ENCODE measurements around the gene IPO9. TPM values are rescaled to one million over a fixed set of nuclear protein-coding genes. Genes with fewer than 3 reads are reported as not detected.
A peak's percentile ranks its signal among the peaks of the same experiment; 100 is the strongest.

IPO9 gene
- total RNA-seq, 4 donors from 2014 or later, result 7.2 to 16.3 (median 10.3) TPM

GRCh38 chr1:201903135-201903534 lies 74.2 kb downstream of the IPO9 start:
- DNase-seq (peak in 1 of 2 donors; percentile 51), ATAC-seq (peak; percentile 47 to 51)
- Histone ChIP-seq H3K36me3 (no peaks in the 10 kb centered on the region), H3K27ac (peak overlapping the region; percentile 51 to 75 (median 72)), H3K4me1 (peaks cover 24 to 31% of the 10 kb centered on the region in 2 donors), H3K27me3 (no peaks in the 10 kb centered on the region), H3K4me3 (no peak overlapping the region), H3K9me3 (no peaks in the 10 kb centered on the region)
- in situ Hi-C loops (cut with MboI; ENCODE audit: low sequenced_read_pairs in 4 of 4) (no loop called here), intact Hi-C loops (cut with DNase I; ENCODE audit: low total_unique reads) (no loop called here)
- TF ChIP-seq POLR2A (IDR thresholded peaks at IDR 0.05) (no peak), CTCF (IDR thresholded peaks at IDR 0.05 in 4 of 5, conservative IDR thresholded peaks at IDR 0.05 in 1 of 5) (no peak)

- intact Hi-C loops (cut with DNase I; ENCODE audit: low total_unique reads), result no loop called here
- ATAC-seq, result peak; percentile 30 to 49
- Histone ChIP-seq H3K27me3 (no peaks in the 10 kb centered on the region), H3K4me3 (no peak overlapping the region), H3K9me3 (no peaks in the 10 kb centered on the region), H3K27ac (peak overlapping the region; percentile 51 to 75 (median 72)), H3K4me1 (peaks cover 24 to 41% of the 10 kb centered on the region in 2 donors), H3K36me3 (no peaks in the 10 kb centered on the region)
- DNase-seq, result no peak
- in situ Hi-C loops (cut with MboI; ENCODE audit: low sequenced_read_pairs in 4 of 4), result no loop called here
- TF ChIP-seq CTCF (IDR thresholded peaks at IDR 0.05 in 4 of 5, conservative IDR thresholded peaks at IDR 0.05 in 1 of 5) (no peak), POLR2A (IDR thresholded peaks at IDR 0.05) (no peak)
Observed at GRCh38 chr1:201904579-201904978, 75.6 kb downstream of the IPO9 start.

GRCh38 chr1:201905234-201905890 lies 76.4 kb downstream of the IPO9 start:
- Histone ChIP-seq H3K9me3 (no peaks in the 10 kb centered on the region), H3K27ac (peak overlapping the region; percentile 51 to 75 (median 72)), H3K4me1 (peaks cover 24 to 41% of the 10 kb centered on the region in 2 donors), H3K4me3 (no peak overlapping the region), H3K27me3 (no peaks in the 10 kb centered on the region), H3K36me3 (no peaks in the 10 kb centered on the region)
- in situ Hi-C loops (cut with MboI; ENCODE audit: low sequenced_read_pairs in 4 of 4) (no loop called here), intact Hi-C loops (cut with DNase I; ENCODE audit: low total_unique reads) (no loop called here)
- TF ChIP-seq CTCF (IDR thresholded peaks at IDR 0.05 in 4 of 5, conservative IDR thresholded peaks at IDR 0.05 in 1 of 5) (no peak), POLR2A (IDR thresholded peaks at IDR 0.05) (no peak)
- DNase-seq, result no peak
- ATAC-seq, result peak in 1 of 2 donors; percentile 5

- Histone ChIP-seq H3K4me3 (no peak overlapping the region), H3K27me3 (no peaks in the 10 kb centered on the region), H3K4me1 (peaks cover 24 to 41% of the 10 kb centered on the region in 2 donors), H3K9me3 (no peaks in the 10 kb centered on the region), H3K27ac (peak overlapping the region; percentile 15 to 75 (median 72)), H3K36me3 (no peaks in the 10 kb centered on the region)
- ATAC-seq (no peak), DNase-seq (no peak)
- in situ Hi-C loops (cut with MboI; ENCODE audit: low sequenced_read_pairs in 4 of 4) (no loop called here), intact Hi-C loops (cut with DNase I; ENCODE audit: low total_unique reads) (no loop called here)
- TF ChIP-seq CTCF (IDR thresholded peaks at IDR 0.05 in 4 of 5, conservative IDR thresholded peaks at IDR 0.05 in 1 of 5), result no peak
- no peak for TF ChIP-seq POLR2A (IDR thresholded peaks at IDR 0.05)
Observed at GRCh38 chr1:201906336-201906735, 77.4 kb downstream of the IPO9 start.

Data from gastrocnemius medialis (tissue), 4 donors.